Activated naive CD8-positive, alpha-beta T cell treated with anti-CD3 and anti-CD28 coated beads, Interleukin-2, amount 10 ng/mL, durations not matched to agents 7 days and 5 days (primary cell): ENCODE data around the gene ADAD2. TPM values are rescaled to one million over a fixed set of nuclear protein-coding genes. Genes with fewer than 3 reads are reported as not detected.

ENCODE experiments used
- ATAC-seq: fragments of 150-1000 bp; cut with Tn5 transposase; one replicate; pipeline ENCODE4 v1.10.0; 2021; ENCODE audit warnings: low read depth, moderate library complexity
- POLR2A ChIA-PET: fragments of 350-600 bp; sonication (Branson Sonifier 250); formaldehyde crosslinking; loops from one replicate; lab custom pipeline; 2021; ENCODE audit warnings: antibody characterized with exemption; lab: Charles Lee
- DNase-seq: peaks from one replicate; pipeline ENCODE4 v3.0.0; 2021
- H3K27ac Mint-ChIP-seq: one replicate; pipeline ENCODE4 v1.8.0; 2022; ENCODE audit warnings: mild to moderate bottlenecking, mixed read lengths
- H3K27me3 Mint-ChIP-seq: one replicate; pipeline ENCODE4 v1.8.0; 2022; ENCODE audit warnings: mild to moderate bottlenecking, moderate library complexity, mixed read lengths
- H3K36me3 Mint-ChIP-seq: one replicate; pipeline ENCODE4 v1.8.0; 2021; ENCODE audit warnings: mild to moderate bottlenecking, mixed read lengths
- H3K4me1 Mint-ChIP-seq: one replicate; pipeline ENCODE4 v1.8.0; 2021; ENCODE audit warnings: mixed read lengths
- H3K4me3 Mint-ChIP-seq: one replicate; pipeline ENCODE4 v1.8.0; 2022; ENCODE audit warnings: mild to moderate bottlenecking, moderate library complexity, mixed read lengths
- H3K9me3 Mint-ChIP-seq: one replicate; pipeline ENCODE4 v1.8.0; 2021; ENCODE audit warnings: mixed read lengths
- total RNA-seq, 2 experiments: library from RNA; stranded (reverse); gene quantifications; one replicate each; pipeline ENCODE4 v1.2.3, GENCODE V29; 2021

Gene ADAD2
- total RNA-seq, 2 experiments from 2014 or later: not detected

- POLR2A ChIA-PET: no interaction called here
- H3K27ac Mint-ChIP-seq: no peak overlapping the region
These were observed 50.8 kb downstream of the ADAD2 start for GRCh38 chr16:84241778-84242177.

DNA sequence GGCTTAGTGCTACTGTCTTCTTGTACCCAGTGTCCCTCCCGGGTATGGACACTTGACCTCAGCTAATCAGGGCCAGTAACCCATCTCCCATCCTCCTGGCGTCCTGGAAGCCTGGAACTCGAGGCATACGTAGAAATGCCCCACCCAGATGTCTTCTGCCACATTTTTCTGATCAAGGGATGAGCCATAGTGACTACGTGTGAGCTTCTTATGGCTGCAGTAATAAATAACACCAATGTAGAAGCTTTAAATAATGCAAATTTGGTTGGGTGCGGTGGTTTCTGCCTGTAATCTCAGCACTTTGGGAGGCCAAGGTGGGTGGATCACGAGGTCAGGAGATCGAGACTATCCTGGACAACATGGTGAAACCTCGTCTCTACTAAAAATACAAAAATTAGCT, 51.9 kb downstream of the ADAD2 start:
- DNase-seq: no peak
- no peak for ATAC-seq
- no peaks in the 10 kb centered on the region for H3K4me1 Mint-ChIP-seq
- no peak overlapping the region for H3K4me3 Mint-ChIP-seq
- H3K9me3 Mint-ChIP-seq: no peaks in the 10 kb centered on the region
- no peak overlapping the region for H3K27ac Mint-ChIP-seq
- POLR2A ChIA-PET: no interaction called here
- no peaks in the 10 kb centered on the region for H3K36me3 Mint-ChIP-seq
- H3K27me3 Mint-ChIP-seq: peaks cover 31% of the 10 kb centered on the region

More at GRCh38 chr16:84241778-84242177, 50.8 kb downstream of the ADAD2 start:
- peaks cover 31% of the 10 kb centered on the region for H3K27me3 Mint-ChIP-seq
- ATAC-seq (no peak), DNase-seq (no peak)
- H3K4me1 Mint-ChIP-seq: no peaks in the 10 kb centered on the region
- no peaks in the 10 kb centered on the region for H3K9me3 Mint-ChIP-seq
- no peak overlapping the region for H3K4me3 Mint-ChIP-seq
- H3K36me3 Mint-ChIP-seq: no peaks in the 10 kb centered on the region

DNA sequence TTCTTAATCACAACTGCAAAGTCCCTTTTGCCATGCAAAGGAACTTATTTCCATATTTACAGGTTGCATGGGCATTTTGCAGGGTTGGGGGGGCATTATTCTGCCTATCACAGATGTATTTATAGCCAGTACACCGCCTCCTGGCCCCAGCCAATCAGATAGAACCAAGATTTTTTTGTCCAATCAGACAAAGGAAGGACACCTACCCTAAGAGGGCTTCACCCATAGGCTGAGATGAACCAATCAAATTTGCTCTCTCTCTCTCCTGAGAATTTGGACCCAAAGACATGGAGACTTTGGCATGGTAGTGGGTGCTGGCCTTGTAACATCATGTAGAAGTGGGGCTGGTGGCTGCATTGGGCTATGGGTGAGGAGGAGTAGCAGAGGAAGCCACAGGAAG, 52.8 kb downstream of the ADAD2 start:
- no peaks in the 10 kb centered on the region for H3K9me3 Mint-ChIP-seq
- POLR2A ChIA-PET: no interaction called here
- no peaks in the 10 kb centered on the region for H3K36me3 Mint-ChIP-seq
- ATAC-seq (no peak), DNase-seq (no peak)
- H3K4me1 Mint-ChIP-seq: no peaks in the 10 kb centered on the region
- peaks cover 29% of the 10 kb centered on the region for H3K27me3 Mint-ChIP-seq
- no peak overlapping the region for H3K27ac Mint-ChIP-seq
- H3K4me3 Mint-ChIP-seq: no peak overlapping the region

DNA sequence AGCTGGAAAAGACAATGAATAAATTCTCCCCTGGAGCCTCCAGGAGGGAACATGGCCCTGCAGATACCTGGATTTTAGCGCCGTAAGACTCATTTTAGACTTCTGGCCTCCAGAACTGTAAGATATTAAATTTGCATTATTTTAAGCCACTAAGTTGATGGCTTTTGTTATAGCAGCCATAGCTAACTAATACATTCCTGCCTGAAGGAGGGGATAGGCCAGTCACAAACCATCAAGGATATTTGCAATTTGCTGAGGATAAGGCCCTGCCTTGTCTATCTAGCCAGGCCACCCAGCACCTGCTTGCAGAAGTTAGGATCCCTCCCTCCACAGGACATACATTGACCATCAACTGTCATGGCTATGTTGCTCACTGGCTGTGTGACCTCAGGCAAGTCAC, 53.8 kb downstream of the ADAD2 start:
- H3K9me3 Mint-ChIP-seq: no peaks in the 10 kb centered on the region
- no peak overlapping the region for H3K4me3 Mint-ChIP-seq
- H3K4me1 Mint-ChIP-seq: no peaks in the 10 kb centered on the region
- POLR2A ChIA-PET: no interaction called here
- H3K36me3 Mint-ChIP-seq: no peaks in the 10 kb centered on the region
- H3K27ac Mint-ChIP-seq: no peak overlapping the region
- ATAC-seq (no peak), DNase-seq (no peak)
- H3K27me3 Mint-ChIP-seq: peaks cover 19% of the 10 kb centered on the region

DNA sequence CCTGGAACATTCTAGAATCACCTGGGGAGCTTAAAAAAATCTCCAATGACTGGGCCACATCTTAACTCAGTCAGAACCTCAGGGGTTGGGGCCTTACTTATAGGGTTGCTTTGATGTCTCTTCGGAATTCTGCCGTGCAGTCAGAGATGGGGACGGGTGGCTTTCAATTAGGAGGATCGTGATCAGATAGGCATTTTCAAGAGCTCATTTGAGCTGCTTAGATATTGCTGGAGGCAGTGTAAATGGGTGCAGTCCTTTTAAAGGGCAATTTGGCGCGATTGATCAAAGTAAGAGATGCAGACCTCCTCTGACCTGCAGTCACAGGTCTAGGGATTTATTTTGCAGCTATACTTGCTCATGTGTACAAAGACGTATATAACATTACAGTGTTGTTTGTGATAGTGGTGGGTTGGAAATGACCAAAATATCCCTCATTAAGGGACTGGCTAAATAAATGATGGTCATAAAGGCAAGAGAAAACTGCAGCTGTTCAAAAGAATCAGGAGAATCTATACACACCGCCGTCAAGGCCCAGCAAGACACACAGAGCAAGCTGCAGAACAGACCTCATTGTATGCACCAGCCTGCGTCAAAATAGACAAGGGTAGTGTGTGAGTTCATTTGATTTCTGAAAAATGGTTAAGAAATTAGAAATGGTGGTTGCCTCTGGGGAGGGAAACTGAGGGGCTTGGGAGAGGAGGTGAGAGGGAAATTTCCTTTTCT, 55.2 kb downstream of the ADAD2 start:
- no peak overlapping the region for H3K27ac Mint-ChIP-seq
- H3K4me3 Mint-ChIP-seq: no peak overlapping the region
- H3K36me3 Mint-ChIP-seq: no peaks in the 10 kb centered on the region
- H3K4me1 Mint-ChIP-seq: no peaks in the 10 kb centered on the region
- no peaks in the 10 kb centered on the region for H3K9me3 Mint-ChIP-seq
- ATAC-seq (no peak), DNase-seq (no peak)
- POLR2A ChIA-PET: no interaction called here
- H3K27me3 Mint-ChIP-seq: peaks cover 14% of the 10 kb centered on the region

GRCh38 chr16:84246679-84247077, 55.7 kb downstream of the ADAD2 start:
- no peak for ATAC-seq
- peaks cover 10% of the 10 kb centered on the region for H3K27me3 Mint-ChIP-seq
- no peak overlapping the region for H3K4me3 Mint-ChIP-seq
- no peaks in the 10 kb centered on the region for H3K9me3 Mint-ChIP-seq
- no peaks in the 10 kb centered on the region for H3K36me3 Mint-ChIP-seq
- no peaks in the 10 kb centered on the region for H3K4me1 Mint-ChIP-seq
- no peak overlapping the region for H3K27ac Mint-ChIP-seq
- DNase-seq: no peak
- POLR2A ChIA-PET: no interaction called here

Other genes starting within 250 kb of the ADAD2 start
- gene OSGIN1, start 237.9 kb upstream of the ADAD2 start, total RNA-seq: 1 to 10 TPM in 1 of 2 experiments, under 1 TPM in 1; 0.85 to 1.1 TPM
- not detected for gene NECAB2, start 222.9 kb upstream of the ADAD2 start, total RNA-seq
- not detected for gene SLC38A8, start 148.4 kb upstream of the ADAD2 start, total RNA-seq
- 10 to 100 TPM; 73.2 to 85.4 TPM for gene MBTPS1, start 74.2 kb upstream of the ADAD2 start, total RNA-seq
- 10 to 100 TPM; 10.7 to 12.5 TPM for gene HSDL1, start 46.0 kb upstream of the ADAD2 start, total RNA-seq
- not detected for gene DNAAF1, start 45.8 kb upstream of the ADAD2 start, total RNA-seq
- gene TAF1C, start 4.1 kb upstream of the ADAD2 start, total RNA-seq: 10 to 100 TPM; 69.6 to 70.8 TPM
- not detected for gene KCNG4, start 48.9 kb downstream of the ADAD2 start, total RNA-seq
- not detected for gene WFDC1, start 103.7 kb downstream of the ADAD2 start, total RNA-seq
- not detected for gene ATP2C2, start 177.4 kb downstream of the ADAD2 start, total RNA-seq